ENCODE data around the gene KCNJ10. TPM values are rescaled to one million over a fixed set of nuclear protein-coding genes. Genes with fewer than 3 reads are reported as not detected.

The KCNJ10 gene
- total and polyA plus RNA-seq, 4 experiments from 2014 or later: 0.08 TPM; not detected in 3

GRCh38 chr1:159980076-159980475 lies 89.9 kb downstream of the KCNJ10 start:
- ChIA-PET POLR2A (ENCODE audit: partially characterized antibody) (no interaction called here), CTCF (ENCODE audit: partially characterized antibody) (no interaction called here)
- Mint-ChIP-seq H3K4me1 (no peaks in the 10 kb centered on the region), H3K36me3 (no peaks in the 10 kb centered on the region), H3K27ac (no peak overlapping the region), H3K4me3 (no peak overlapping the region), H3K27me3 (peaks cover 20 to 27% of the 10 kb centered on the region in 2 donors), H3K9me3 (no peaks in the 10 kb centered on the region)
- H3K4me1 ChIP-seq (ENCODE audit: insufficient read depth, low read length): no peaks in the 10 kb centered on the region
- no peak for DNase-seq
- H3K9me3 ChIP-seq (ENCODE audit: control insufficient read depth in 1 of 2, low read length in 2 of 2): no peaks in the 10 kb centered on the region
- intact Hi-C loops (cut with micrococcal nuclease): no loop called here
- no peak overlapping the region for H3K27ac ChIP-seq (ENCODE audit: low read depth, low read length)
- H3K4me3 ChIP-seq (ENCODE audit: low read length in 2 of 2): no peak overlapping the region
- H3K27me3 ChIP-seq (ENCODE audit: insufficient read depth, low read length): peaks cover 5% of the 10 kb centered on the region
- H3K36me3 ChIP-seq (ENCODE audit: insufficient read depth, low read length): no peaks in the 10 kb centered on the region

GRCh38 chr1:159979257-159979656 lies 90.7 kb downstream of the KCNJ10 start:
- Histone ChIP-seq H3K4me1 (ENCODE audit: insufficient read depth, low read length) (no peaks in the 10 kb centered on the region), H3K36me3 (ENCODE audit: insufficient read depth, low read length) (no peaks in the 10 kb centered on the region), H3K27ac (ENCODE audit: low read depth, low read length) (no peak overlapping the region), H3K4me3 (ENCODE audit: low read length in 2 of 2) (no peak overlapping the region), H3K27me3 (ENCODE audit: insufficient read depth, low read length) (peaks cover 4% of the 10 kb centered on the region), H3K9me3 (ENCODE audit: control insufficient read depth in 1 of 2, low read length in 2 of 2) (no peaks in the 10 kb centered on the region)
- POLR2A ChIA-PET (ENCODE audit: partially characterized antibody): no interaction called here
- H3K36me3 Mint-ChIP-seq: no peaks in the 10 kb centered on the region
- no peak for DNase-seq
- no peak overlapping the region for H3K4me3 Mint-ChIP-seq
- no peaks in the 10 kb centered on the region for H3K4me1 Mint-ChIP-seq
- intact Hi-C loops (cut with micrococcal nuclease): no loop called here
- peaks cover 16 to 24% of the 10 kb centered on the region in 2 donors for H3K27me3 Mint-ChIP-seq
- H3K9me3 Mint-ChIP-seq: no peaks in the 10 kb centered on the region
- H3K27ac Mint-ChIP-seq: no peak overlapping the region
- CTCF ChIA-PET (ENCODE audit: partially characterized antibody): no interaction called here

GRCh38 chr1:159978107-159978398 lies 91.9 kb downstream of the KCNJ10 start:
- H3K9me3 ChIP-seq (ENCODE audit: control insufficient read depth in 1 of 2, low read length in 2 of 2): no peaks in the 10 kb centered on the region
- Mint-ChIP-seq H3K9me3 (no peaks in the 10 kb centered on the region), H3K36me3 (no peaks in the 10 kb centered on the region), H3K4me3 (no peak overlapping the region), H3K27me3 (peaks cover 16 to 22% of the 10 kb centered on the region in 2 donors), H3K27ac (no peak overlapping the region), H3K4me1 (no peaks in the 10 kb centered on the region)
- intact Hi-C loops (cut with micrococcal nuclease): no loop called here
- CTCF ChIA-PET (ENCODE audit: partially characterized antibody): no interaction called here
- H3K36me3 ChIP-seq (ENCODE audit: insufficient read depth, low read length): no peaks in the 10 kb centered on the region
- no peaks in the 10 kb centered on the region for H3K4me1 ChIP-seq (ENCODE audit: insufficient read depth, low read length)
- peaks cover 1% of the 10 kb centered on the region for H3K27me3 ChIP-seq (ENCODE audit: insufficient read depth, low read length)
- H3K27ac ChIP-seq (ENCODE audit: low read depth, low read length): no peak overlapping the region
- no peak overlapping the region for H3K4me3 ChIP-seq (ENCODE audit: low read length in 2 of 2)
- DNase-seq: no peak
- POLR2A ChIA-PET (ENCODE audit: partially characterized antibody): no interaction called here

GRCh38 chr1:159977364-159978106 lies 92.4 kb downstream of the KCNJ10 start:
- H3K27ac Mint-ChIP-seq: no peak overlapping the region
- H3K4me1 Mint-ChIP-seq: no peaks in the 10 kb centered on the region
- no peak overlapping the region for H3K27ac ChIP-seq (ENCODE audit: low read depth, low read length)
- DNase-seq: no peak
- H3K27me3 Mint-ChIP-seq: peaks cover 15 to 21% of the 10 kb centered on the region in 2 donors
- intact Hi-C loops (cut with micrococcal nuclease): no loop called here
- H3K4me3 Mint-ChIP-seq: no peak overlapping the region
- ChIA-PET CTCF (ENCODE audit: partially characterized antibody) (interaction anchor here (1.3 kb wide), 1 partner anchor 30 kb away, joined by 4 read pairs; no protein-coding TSS in a partner anchor), POLR2A (ENCODE audit: partially characterized antibody) (no interaction called here)
- no peaks in the 10 kb centered on the region for H3K9me3 Mint-ChIP-seq
- no peaks in the 10 kb centered on the region for H3K36me3 Mint-ChIP-seq
- H3K36me3 ChIP-seq (ENCODE audit: insufficient read depth, low read length): no peaks in the 10 kb centered on the region
- no peaks in the 10 kb centered on the region for H3K4me1 ChIP-seq (ENCODE audit: insufficient read depth, low read length)
- H3K4me3 ChIP-seq (ENCODE audit: low read length in 2 of 2): no peak overlapping the region
- no peaks in the 10 kb centered on the region for H3K27me3 ChIP-seq (ENCODE audit: insufficient read depth, low read length)
- no peaks in the 10 kb centered on the region for H3K9me3 ChIP-seq (ENCODE audit: control insufficient read depth in 1 of 2, low read length in 2 of 2)

GRCh38 chr1:159974350-159974965 lies 95.5 kb downstream of the KCNJ10 start:
- no peak overlapping the region for H3K27ac Mint-ChIP-seq
- no peaks in the 10 kb centered on the region for H3K4me1 ChIP-seq (ENCODE audit: insufficient read depth, low read length)
- no peak overlapping the region for H3K4me3 Mint-ChIP-seq
- ChIA-PET CTCF (ENCODE audit: partially characterized antibody) (no interaction called here), POLR2A (ENCODE audit: partially characterized antibody) (no interaction called here)
- H3K4me1 Mint-ChIP-seq: no peaks in the 10 kb centered on the region
- H3K4me3 ChIP-seq (ENCODE audit: low read length in 2 of 2): no peak overlapping the region
- intact Hi-C loops (cut with micrococcal nuclease): no loop called here
- H3K9me3 ChIP-seq (ENCODE audit: control insufficient read depth in 1 of 2, low read length in 2 of 2): no peaks in the 10 kb centered on the region
- H3K36me3 ChIP-seq (ENCODE audit: insufficient read depth, low read length): no peaks in the 10 kb centered on the region
- H3K36me3 Mint-ChIP-seq: no peaks in the 10 kb centered on the region
- no peak overlapping the region for H3K27ac ChIP-seq (ENCODE audit: low read depth, low read length)
- peaks cover 12 to 17% of the 10 kb centered on the region in 2 donors for H3K27me3 Mint-ChIP-seq
- DNase-seq: no peak
- H3K27me3 ChIP-seq (ENCODE audit: insufficient read depth, low read length): no peaks in the 10 kb centered on the region
- no peaks in the 10 kb centered on the region for H3K9me3 Mint-ChIP-seq

- no peak overlapping the region for H3K4me3 ChIP-seq (ENCODE audit: low read length in 2 of 2)
- ChIA-PET CTCF (ENCODE audit: partially characterized antibody) (no interaction called here), POLR2A (ENCODE audit: partially characterized antibody) (no interaction called here)
- intact Hi-C loops (cut with micrococcal nuclease): no loop called here
- no peaks in the 10 kb centered on the region for H3K9me3 Mint-ChIP-seq
- no peak for DNase-seq
- peaks cover 11 to 19% of the 10 kb centered on the region in 2 donors for H3K27me3 Mint-ChIP-seq
- H3K27ac Mint-ChIP-seq: no peak overlapping the region
- no peak overlapping the region for H3K4me3 Mint-ChIP-seq
- no peaks in the 10 kb centered on the region for H3K27me3 ChIP-seq (ENCODE audit: insufficient read depth, low read length)
- H3K4me1 Mint-ChIP-seq: no peaks in the 10 kb centered on the region
- H3K4me1 ChIP-seq (ENCODE audit: insufficient read depth, low read length): no peaks in the 10 kb centered on the region
- no peaks in the 10 kb centered on the region for H3K9me3 ChIP-seq (ENCODE audit: control insufficient read depth in 1 of 2, low read length in 2 of 2)
- no peaks in the 10 kb centered on the region for H3K36me3 Mint-ChIP-seq
- H3K27ac ChIP-seq (ENCODE audit: low read depth, low read length): no peak overlapping the region
- H3K36me3 ChIP-seq (ENCODE audit: insufficient read depth, low read length): no peaks in the 10 kb centered on the region
These were observed 96.5 kb downstream of the KCNJ10 start for GRCh38 chr1:159973350-159973940.

GRCh38 chr1:159972443-159973205 lies 97.3 kb downstream of the KCNJ10 start:
- H3K4me1 Mint-ChIP-seq: no peaks in the 10 kb centered on the region
- no peak overlapping the region for H3K27ac ChIP-seq (ENCODE audit: low read depth, low read length)
- H3K4me3 Mint-ChIP-seq: no peak overlapping the region
- no peaks in the 10 kb centered on the region for H3K4me1 ChIP-seq (ENCODE audit: insufficient read depth, low read length)
- H3K27ac Mint-ChIP-seq: no peak overlapping the region
- ChIA-PET POLR2A (ENCODE audit: partially characterized antibody) (no interaction called here), CTCF (ENCODE audit: partially characterized antibody) (no interaction called here)
- no peaks in the 10 kb centered on the region for H3K9me3 ChIP-seq (ENCODE audit: control insufficient read depth in 1 of 2, low read length in 2 of 2)
- no peaks in the 10 kb centered on the region for H3K36me3 ChIP-seq (ENCODE audit: insufficient read depth, low read length)
- H3K36me3 Mint-ChIP-seq: no peaks in the 10 kb centered on the region
- no peak overlapping the region for H3K4me3 ChIP-seq (ENCODE audit: low read length in 2 of 2)
- peaks cover 15 to 25% of the 10 kb centered on the region in 2 donors for H3K27me3 Mint-ChIP-seq
- intact Hi-C loops (cut with micrococcal nuclease): no loop called here
- H3K9me3 Mint-ChIP-seq: no peaks in the 10 kb centered on the region
- DNase-seq: no peak
- no peaks in the 10 kb centered on the region for H3K27me3 ChIP-seq (ENCODE audit: insufficient read depth, low read length)

Data from CD4-positive, alpha-beta memory T cell (primary cell).